Mesendoderm (in vitro differentiated cells): Measurements from ENCODE around the gene ZDHHC13.

ENCODE experiments used
- DNase-seq: peaks from one replicate; pipeline ENCODE4 v3.0.0; 2013
- H2AK5ac ChIP-seq: 2 replicates; pipeline ENCODE4 v1.6.1; 2013; ENCODE audit warnings: low read length, inconsistent platforms
- H2BK120ac ChIP-seq: 2 replicates; pipeline ENCODE4 v1.6.1; 2013; ENCODE audit warnings: low read depth, mild to moderate bottlenecking, low read length, moderate library complexity, mixed read lengths
- H2BK15ac ChIP-seq: replicated peaks from 2 replicates; pipeline ENCODE4 v1.6.1; 2013; ENCODE audit warnings: low read depth, mild to moderate bottlenecking, moderate library complexity
- H2BK5ac ChIP-seq: 2 replicates; pipeline ENCODE4 v1.6.1; 2013; ENCODE audit warnings: low read length, inconsistent platforms
- H3K18ac ChIP-seq: 2 replicates; pipeline ENCODE4 v1.6.1; 2013; ENCODE audit warnings: mild to moderate bottlenecking, low read length, mixed read lengths
- H3K23ac ChIP-seq: one replicate; pipeline ENCODE4 v1.6.1; 2013; ENCODE audit warnings: low read length
- H3K27ac ChIP-seq: 2 replicates; pipeline ENCODE4 v1.5.1; 2013; ENCODE audit warnings: low read depth, mild to moderate bottlenecking, inconsistent platforms, low read length, moderate library complexity
- H3K27me3 ChIP-seq: 2 replicates; pipeline ENCODE4 v1.6.1; 2013; ENCODE audit warnings: low read length, control low read depth, mild to moderate bottlenecking, inconsistent platforms; ENCODE audit not compliant: insufficient read depth, poor library complexity
- H3K36me3 ChIP-seq: 2 replicates; pipeline ENCODE4 v1.6.1; 2013; ENCODE audit warnings: low read length, inconsistent platforms; ENCODE audit not compliant: control insufficient read depth, insufficient read depth
- H3K4ac ChIP-seq: one replicate; pipeline ENCODE4 v1.6.1; 2013; ENCODE audit warnings: low read depth, mild to moderate bottlenecking, low read length, moderate library complexity
- H3K4me1 ChIP-seq: 2 replicates; pipeline ENCODE4 v1.6.1; 2013; ENCODE audit warnings: low read depth, low read length, inconsistent platforms; ENCODE audit not compliant: control insufficient read depth
- H3K4me2 ChIP-seq: 2 replicates; pipeline ENCODE4 v1.6.1; 2013; ENCODE audit warnings: low read length
- H3K4me3 ChIP-seq: 2 replicates; pipeline ENCODE4 v1.5.1; 2013; ENCODE audit warnings: mild to moderate bottlenecking, low read length
- H3K56ac ChIP-seq: one replicate; pipeline ENCODE4 v1.6.1; 2013; ENCODE audit warnings: low read length
- H3K79me1 ChIP-seq: 2 replicates; pipeline ENCODE4 v1.6.1; 2013; ENCODE audit warnings: low read length, inconsistent platforms
- H3K79me2 ChIP-seq: 2 replicates; pipeline ENCODE4 v1.6.1; 2013; ENCODE audit warnings: mild to moderate bottlenecking, low read length; ENCODE audit not compliant: control insufficient read depth, insufficient read depth
- H3K9ac ChIP-seq: 2 replicates; pipeline ENCODE4 v1.6.1; 2013; ENCODE audit warnings: low read length, inconsistent platforms
- H4K5ac ChIP-seq: one replicate; pipeline ENCODE4 v1.6.1; 2013; ENCODE audit warnings: low read length
- H4K8ac ChIP-seq: one replicate; pipeline ENCODE4 v1.6.1; 2013; ENCODE audit warnings: low read depth, mild to moderate bottlenecking, control low read depth, low read length, moderate library complexity
- whole genome bisulfite sequencing: extraction: QIAGEN DNeasy Blood & Tissue Kit; methylation state at CpG from one replicate; pipeline ENCODE4 v1.1.7; 2013; ENCODE audit warnings: low lambda C conversion rate, missing lambda C conversion rate; ENCODE audit not compliant: insufficient coverage; ENCODE audit errors: extremely low coverage; 5-methylcytosine and 5-hydroxymethylcytosine counted together

The ZDHHC13 gene

DNA sequence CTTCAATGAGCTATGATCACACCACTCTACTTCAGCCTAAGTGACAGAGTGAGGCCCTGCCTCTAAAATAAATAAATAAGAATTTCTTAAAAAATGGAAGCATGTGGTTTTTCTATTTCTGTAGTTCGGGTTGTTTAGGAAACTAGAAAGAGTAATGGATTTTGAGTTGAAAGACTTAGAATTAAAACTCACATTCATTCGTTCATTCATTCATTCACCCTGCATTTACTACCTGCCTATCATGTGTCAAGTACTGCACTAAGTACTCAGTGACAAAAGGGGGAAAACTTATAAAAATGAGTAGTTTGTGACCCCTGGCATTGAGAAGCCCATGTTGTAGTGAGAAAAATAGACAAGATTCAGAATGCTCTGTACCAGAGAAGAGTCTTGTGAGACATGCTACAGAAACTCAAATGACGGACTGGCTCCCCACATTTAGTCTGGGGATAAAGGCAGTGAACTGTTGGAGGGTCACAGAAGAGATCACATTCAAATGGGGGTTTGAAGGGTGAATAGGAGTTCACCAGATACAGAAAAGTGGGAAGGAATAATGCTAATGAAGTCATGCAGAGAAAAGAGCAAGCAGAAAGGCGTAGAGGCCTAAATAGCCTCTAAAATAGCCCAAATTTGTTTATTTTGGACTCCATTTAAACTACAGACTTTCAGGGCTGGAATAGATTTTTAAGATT lies 77.8 kb downstream of the ZDHHC13 start:
- WGBS: no CpG with 5 or more reads among the region's 4 CpGs
- Histone ChIP-seq H3K23ac (no peak overlapping the region), H3K79me1 (no peaks in the 10 kb centered on the region), H3K79me2 (no peaks in the 10 kb centered on the region), H3K4me3 (no peak overlapping the region), H2BK120ac (no peak overlapping the region), H2AK5ac (no peak overlapping the region), H4K5ac (no peak overlapping the region), H4K8ac (no peak overlapping the region), H3K4ac (no peak overlapping the region), H3K18ac (no peak overlapping the region), H3K4me1 (no peaks in the 10 kb centered on the region), H3K36me3 (no peaks in the 10 kb centered on the region), H2BK15ac (no peak overlapping the region), H3K4me2 (no peak overlapping the region), H2BK5ac (no peak overlapping the region), H3K9ac (no peak overlapping the region), H3K27me3 (no peaks in the 10 kb centered on the region), H3K27ac (no peak overlapping the region), H3K56ac (no peak overlapping the region)
- no peak for DNase-seq

DNA sequence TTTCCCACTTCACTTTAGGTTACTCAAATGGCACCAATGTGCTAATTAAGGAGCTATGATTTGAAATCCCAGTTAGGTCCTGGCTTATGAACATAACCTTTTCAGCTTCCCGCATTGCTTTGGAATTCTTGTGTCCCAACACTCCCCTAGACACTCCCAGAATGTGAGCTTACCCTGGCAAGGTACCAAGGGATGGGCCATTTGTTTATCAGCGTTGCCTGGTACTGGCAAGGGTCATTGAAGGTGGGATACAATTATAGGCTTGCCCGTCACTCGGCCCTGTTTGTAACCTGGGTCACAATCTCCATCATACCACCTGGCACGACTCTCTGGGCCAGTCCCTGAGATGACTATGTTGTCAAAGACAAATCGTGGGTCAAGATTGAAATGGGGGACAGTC lies 79.5 kb downstream of the ZDHHC13 start:
- Histone ChIP-seq H3K18ac (no peak overlapping the region), H2AK5ac (no peak overlapping the region), H3K23ac (no peak overlapping the region), H2BK120ac (no peak overlapping the region), H3K27me3 (no peaks in the 10 kb centered on the region), H3K9ac (no peak overlapping the region), H3K56ac (no peak overlapping the region), H3K4me2 (no peak overlapping the region), H3K4me3 (no peak overlapping the region), H3K36me3 (no peaks in the 10 kb centered on the region), H2BK15ac (no peak overlapping the region), H4K5ac (no peak overlapping the region), H3K4ac (no peak overlapping the region), H4K8ac (no peak overlapping the region), H3K79me2 (no peaks in the 10 kb centered on the region), H2BK5ac (no peak overlapping the region), H3K79me1 (no peaks in the 10 kb centered on the region), H3K4me1 (no peaks in the 10 kb centered on the region), H3K27ac (no peak overlapping the region)
- no peak for DNase-seq
- WGBS: no CpG with 5 or more reads among the region's 6 CpGs

DNA sequence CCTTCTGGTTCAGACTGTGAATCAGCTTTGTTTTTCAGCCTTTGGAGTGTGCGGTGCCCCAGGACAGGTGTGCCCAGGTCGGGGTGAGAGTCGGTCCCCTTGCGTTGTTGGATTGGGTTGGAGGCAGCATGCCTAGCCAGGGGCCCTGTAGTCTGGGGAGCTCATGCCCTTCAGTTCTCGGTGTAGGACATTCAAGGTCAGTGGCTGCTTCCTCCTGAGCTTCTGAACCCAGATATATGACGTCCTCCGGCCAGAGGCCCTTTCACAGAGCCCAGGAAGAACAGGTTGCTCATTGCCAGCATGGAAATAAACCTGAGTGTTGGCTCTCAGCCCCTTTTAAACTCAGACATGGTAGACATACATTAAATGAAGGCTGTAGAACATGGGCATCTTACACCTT lies 82.1 kb downstream of the ZDHHC13 start:
- Histone ChIP-seq H3K27ac (no peak overlapping the region), H3K4me1 (no peaks in the 10 kb centered on the region)

DNA sequence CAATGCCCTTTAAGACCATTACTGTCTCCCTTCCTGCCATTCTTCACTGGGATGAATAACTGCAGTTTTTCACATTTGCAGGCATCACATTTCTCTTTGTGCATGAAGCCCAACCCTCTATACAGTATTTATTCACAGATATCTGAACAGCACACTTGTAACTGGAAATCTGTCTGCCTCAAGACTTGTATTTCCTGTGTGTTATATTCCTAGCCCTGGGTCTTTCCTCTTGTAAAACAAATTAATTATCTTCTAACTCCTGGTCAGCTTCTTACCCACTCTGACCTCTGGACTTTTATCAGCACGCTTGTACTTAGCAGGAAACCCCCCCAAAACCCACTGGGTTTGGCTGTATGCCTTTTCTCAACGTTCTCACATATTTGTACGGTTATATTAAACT lies 82.8 kb downstream of the ZDHHC13 start:
- Histone ChIP-seq H3K4me3 (no peak overlapping the region), H3K4ac (no peak overlapping the region), H3K79me1 (no peaks in the 10 kb centered on the region), H2AK5ac (no peak overlapping the region), H3K4me1 (no peaks in the 10 kb centered on the region), H4K8ac (no peak overlapping the region), H3K4me2 (no peak overlapping the region), H2BK15ac (no peak overlapping the region), H3K27me3 (no peaks in the 10 kb centered on the region), H3K27ac (no peak overlapping the region), H3K56ac (no peak overlapping the region), H3K79me2 (no peaks in the 10 kb centered on the region), H3K36me3 (no peaks in the 10 kb centered on the region), H4K5ac (no peak overlapping the region), H2BK120ac (no peak overlapping the region), H3K23ac (no peak overlapping the region), H2BK5ac (no peak overlapping the region), H3K18ac (no peak overlapping the region), H3K9ac (no peak overlapping the region)
- no CpG with 5 or more reads among the region's 3 CpGs for WGBS
- no peak for DNase-seq

More for the DNA sequence above, 82.1 kb downstream of the ZDHHC13 start:
- H4K8ac ChIP-seq: no peak overlapping the region
- H2AK5ac ChIP-seq: no peak overlapping the region
- no peak for DNase-seq
- no peak overlapping the region for H3K56ac ChIP-seq
- H3K18ac ChIP-seq: no peak overlapping the region
- no peak overlapping the region for H4K5ac ChIP-seq
- H3K4me2 ChIP-seq: no peak overlapping the region
- H2BK120ac ChIP-seq: no peak overlapping the region
- no peak overlapping the region for H3K9ac ChIP-seq
- H3K23ac ChIP-seq: no peak overlapping the region
- no peaks in the 10 kb centered on the region for H3K79me1 ChIP-seq
- no peak overlapping the region for H3K4ac ChIP-seq
- H2BK5ac ChIP-seq: no peak overlapping the region
- no CpG with 5 or more reads among the region's 7 CpGs for WGBS
- H3K4me3 ChIP-seq: no peak overlapping the region
- H3K27me3 ChIP-seq: no peaks in the 10 kb centered on the region
- H3K36me3 ChIP-seq: no peaks in the 10 kb centered on the region
- H2BK15ac ChIP-seq: no peak overlapping the region
- H3K79me2 ChIP-seq: no peaks in the 10 kb centered on the region

DNA sequence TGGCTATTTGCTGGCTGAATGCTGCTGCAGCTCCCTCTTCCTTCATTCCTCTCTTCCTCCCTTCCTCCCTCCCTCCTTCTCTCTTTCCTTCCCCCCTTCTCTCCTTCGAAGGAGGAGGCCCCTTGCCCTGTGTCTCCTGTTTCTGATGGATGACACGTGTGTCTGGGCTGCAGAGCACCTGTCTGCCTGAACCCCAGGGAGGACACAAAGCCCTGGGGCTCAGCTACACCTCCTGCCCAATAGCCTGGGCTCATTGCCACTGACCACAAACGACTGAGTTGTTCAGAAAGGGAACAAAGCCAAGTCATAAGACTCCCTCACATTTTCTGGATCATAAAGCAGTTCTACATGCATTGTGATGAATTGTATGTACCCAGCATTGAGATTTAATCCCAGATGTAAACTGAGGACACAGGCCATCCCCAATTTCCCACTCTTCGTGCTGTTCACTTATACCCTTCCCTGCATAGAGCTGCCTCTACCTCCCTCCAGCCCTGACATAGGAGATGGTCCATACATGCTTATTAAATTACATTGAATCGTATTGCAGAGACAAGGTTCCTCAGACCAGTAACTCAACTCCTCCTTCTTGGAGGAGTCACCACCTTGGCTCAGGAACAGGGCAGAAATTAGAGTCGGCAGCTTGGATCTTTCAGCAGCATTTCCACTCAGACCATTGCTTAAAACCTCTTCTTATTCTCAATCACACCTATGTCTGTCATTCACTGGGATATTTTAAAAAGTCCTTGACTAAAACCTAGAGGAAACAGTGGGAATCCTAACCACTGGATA lies 83.6 kb downstream of the ZDHHC13 start:
- Histone ChIP-seq H3K23ac (no peak overlapping the region), H3K79me1 (no peaks in the 10 kb centered on the region), H4K8ac (no peak overlapping the region), H3K4ac (no peak overlapping the region), H3K79me2 (no peaks in the 10 kb centered on the region), H2AK5ac (no peak overlapping the region), H2BK15ac (no peak overlapping the region), H4K5ac (no peak overlapping the region), H3K4me1 (no peaks in the 10 kb centered on the region), H2BK5ac (no peak overlapping the region), H3K36me3 (no peaks in the 10 kb centered on the region), H3K27ac (no peak overlapping the region), H3K4me2 (no peak overlapping the region), H3K18ac (no peak overlapping the region), H3K4me3 (no peak overlapping the region), H2BK120ac (no peak overlapping the region), H3K27me3 (no peaks in the 10 kb centered on the region), H3K56ac (no peak overlapping the region), H3K9ac (no peak overlapping the region)
- no peak for DNase-seq
- WGBS: no CpG with 5 or more reads among the region's 6 CpGs
